SK-N-MC (cell line): ENCODE data around the gene PHACTR3.

Source experiments
- DNase-seq: peaks from one replicate; pipeline ENCODE4 v3.0.0-alpha.2; 2011; ENCODE audit warnings: low read depth, low spot score
- H3K27ac ChIP-seq: fragments of 200-600 bp; sonication (generic); 2 replicates; pipeline ENCODE4 v1.5.1; 2016; ENCODE audit warnings: mixed run types
- H3K36me3 ChIP-seq: fragments of 200-600 bp; sonication (generic); 2 replicates; pipeline ENCODE4 v1.6.1; 2017; ENCODE audit warnings: antibody characterized with exemption, low read length, mixed read lengths; ENCODE audit not compliant: insufficient read depth
- H3K4me3 ChIP-seq: fragments of 200-600 bp; sonication (generic); 2 replicates; pipeline ENCODE4 v1.5.1; 2016
- H3K9ac ChIP-seq: fragments of 200-600 bp; sonication (generic); 2 replicates; pipeline ENCODE4 v1.8.0; 2017; ENCODE audit warnings: mixed run types, mixed read lengths; ENCODE audit not compliant: insufficient read length
- H3K9me3 ChIP-seq: fragments of 200-600 bp; sonication (generic); 2 replicates; pipeline ENCODE4 v1.6.1; 2017; ENCODE audit warnings: low read depth, mild to moderate bottlenecking, antibody characterized with exemption, low read length, moderate library complexity, mixed read lengths
- EZH2 ChIP-seq: fragments of 200-600 bp; sonication (generic); IDR thresholded peaks from one replicate; pipeline ENCODE4 v1.6.1; 2017; ENCODE audit warnings: antibody characterized with exemption
- FOXP2 ChIP-seq: optimal IDR thresholded peaks from 2 replicates; pipeline ENCODE3; 2011; ENCODE audit warnings: mild to moderate bottlenecking, moderate library complexity; ENCODE audit not compliant: insufficient read depth; ENCODE audit errors: extremely low read length, control extremely low read depth
- POLR2AphosphoS5 ChIP-seq: IDR thresholded peaks from 2 replicates; pipeline ENCODE4 v1.6.1; 2012; ENCODE audit warnings: mild to moderate bottlenecking, low read depth, low read length, borderline replicate concordance

The PHACTR3 gene

GRCh38 chr20:59564943-59565342, 39.4 kb upstream of the PHACTR3 start:
- Histone ChIP-seq H3K9me3 (no peaks in the 10 kb centered on the region), H3K4me3 (no peak overlapping the region), H3K9ac (no peak overlapping the region), H3K27ac (no peak overlapping the region), H3K36me3 (no peaks in the 10 kb centered on the region)
- TF ChIP-seq EZH2 = no peak
- TF ChIP-seq FOXP2 = no peak
- no peak for TF ChIP-seq POLR2AphosphoS5
- no peak for DNase-seq

GRCh38 chr20:59565768-59566461, 38.4 kb upstream of the PHACTR3 start:
- Histone ChIP-seq H3K9me3 (no peaks in the 10 kb centered on the region), H3K4me3 (no peak overlapping the region), H3K36me3 (no peaks in the 10 kb centered on the region), H3K9ac (no peak overlapping the region), H3K27ac (no peak overlapping the region)
- TF ChIP-seq EZH2 (no peak), FOXP2 (no peak), POLR2AphosphoS5 (no peak)
- DNase-seq = no peak

- no peak for DNase-seq
- H3K9ac ChIP-seq = no peak overlapping the region
- TF ChIP-seq FOXP2 (no peak), POLR2AphosphoS5 (no peak), EZH2 (no peak)
- no peaks in the 10 kb centered on the region for H3K9me3 ChIP-seq
- H3K27ac ChIP-seq = no peak overlapping the region
- no peaks in the 10 kb centered on the region for H3K36me3 ChIP-seq
- H3K4me3 ChIP-seq = no peak overlapping the region
These were observed 37.5 kb upstream of the PHACTR3 start for GRCh38 chr20:59566631-59567524.

- Histone ChIP-seq H3K4me3 (no peak overlapping the region), H3K9me3 (no peaks in the 10 kb centered on the region), H3K27ac (no peak overlapping the region), H3K36me3 (no peaks in the 10 kb centered on the region), H3K9ac (no peak overlapping the region)
- no peak for DNase-seq
- TF ChIP-seq POLR2AphosphoS5 (no peak), EZH2 (no peak), FOXP2 (no peak)
These were observed 36.5 kb upstream of the PHACTR3 start for GRCh38 chr20:59567585-59568508.

GRCh38 chr20:59568509-59569024, 35.8 kb upstream of the PHACTR3 start:
- TF ChIP-seq FOXP2 = no peak
- no peak for TF ChIP-seq EZH2
- no peak for TF ChIP-seq POLR2AphosphoS5
- no peak overlapping the region for H3K27ac ChIP-seq
- no peak for DNase-seq
- H3K9ac ChIP-seq = no peak overlapping the region
- H3K36me3 ChIP-seq = no peaks in the 10 kb centered on the region
- no peaks in the 10 kb centered on the region for H3K9me3 ChIP-seq
- no peak overlapping the region for H3K4me3 ChIP-seq

GRCh38 chr20:59569305-59569704, 35.0 kb upstream of the PHACTR3 start:
- Histone ChIP-seq H3K27ac (no peak overlapping the region), H3K4me3 (no peak overlapping the region), H3K9ac (no peak overlapping the region), H3K9me3 (no peaks in the 10 kb centered on the region), H3K36me3 (no peaks in the 10 kb centered on the region)
- DNase-seq = no peak
- no peak for TF ChIP-seq FOXP2

GRCh38 chr20:59571151-59571550, 33.2 kb upstream of the PHACTR3 start:
- H3K9me3 ChIP-seq = no peaks in the 10 kb centered on the region
- no peak for TF ChIP-seq FOXP2
- no peak for TF ChIP-seq POLR2AphosphoS5
- TF ChIP-seq EZH2 = no peak
- H3K9ac ChIP-seq = no peak overlapping the region
- DNase-seq = no peak
- H3K36me3 ChIP-seq = no peaks in the 10 kb centered on the region
- no peak overlapping the region for H3K4me3 ChIP-seq
- no peak overlapping the region for H3K27ac ChIP-seq
